Measurements from ENCODE around the gene KCNRG. TPM values are rescaled to one million over a fixed set of nuclear protein-coding genes. Genes with fewer than 3 reads are reported as not detected.
A peak's percentile ranks its signal among the peaks of the same experiment; 100 is the strongest.

Gene KCNRG
- total and polyA plus RNA-seq, 2 of the 4 experiments (the other 2 are of a cell fraction) = 0.51 to 2.7 TPM

DNA sequence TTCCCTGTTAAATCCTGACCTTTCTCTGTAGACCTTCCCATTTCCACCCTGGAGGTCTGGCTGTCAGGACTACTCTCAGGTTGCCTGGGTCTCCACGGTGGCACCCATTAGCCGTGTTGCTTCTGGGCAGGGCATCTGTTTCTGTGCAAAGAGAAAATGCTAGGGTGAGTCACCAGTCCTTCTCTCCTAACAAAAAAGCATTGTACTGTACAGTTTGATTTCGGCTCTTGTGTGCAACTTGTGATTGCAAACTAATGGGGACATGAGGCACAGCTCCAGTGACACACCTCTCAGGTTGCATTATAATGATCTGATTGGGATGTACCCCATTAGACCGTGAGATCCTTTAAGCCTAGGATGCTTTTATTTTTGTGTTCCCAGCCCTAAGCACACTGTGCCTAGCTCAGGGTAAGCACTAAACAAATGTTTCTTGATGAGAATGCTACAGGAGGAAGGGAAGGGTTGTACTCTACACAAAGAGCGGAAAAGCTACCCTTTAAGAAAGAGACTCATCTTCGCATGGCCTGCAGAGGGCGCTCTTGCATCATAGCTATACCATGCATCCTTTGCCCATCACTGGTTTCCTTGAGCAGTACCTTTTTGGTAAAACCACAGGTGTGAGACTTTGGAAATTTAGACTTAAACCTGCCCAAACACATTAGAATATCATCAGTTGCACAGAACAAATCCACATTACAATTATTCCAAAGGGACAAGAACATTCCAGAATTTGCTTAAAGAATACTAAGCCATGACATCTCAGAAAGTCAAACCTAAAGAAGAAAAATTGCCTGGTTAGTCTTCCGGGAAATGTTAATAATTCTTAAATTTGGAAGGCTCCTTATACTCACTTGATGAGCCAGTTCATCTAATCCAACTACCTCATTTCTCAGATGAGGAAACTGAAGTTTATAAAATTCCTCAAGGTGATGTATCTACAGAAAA, 38.7 kb upstream of the KCNRG start (continued):
- peak; percentile 81 for TF ChIP-seq CEBPB (IDR thresholded peaks at IDR 0.05; ENCODE audit: low read depth, low read length)
- TF ChIP-seq MAZ (IDR thresholded peaks at IDR 0.05; ENCODE audit: borderline replicate concordance, low read depth, low read length) = no peak

DNA sequence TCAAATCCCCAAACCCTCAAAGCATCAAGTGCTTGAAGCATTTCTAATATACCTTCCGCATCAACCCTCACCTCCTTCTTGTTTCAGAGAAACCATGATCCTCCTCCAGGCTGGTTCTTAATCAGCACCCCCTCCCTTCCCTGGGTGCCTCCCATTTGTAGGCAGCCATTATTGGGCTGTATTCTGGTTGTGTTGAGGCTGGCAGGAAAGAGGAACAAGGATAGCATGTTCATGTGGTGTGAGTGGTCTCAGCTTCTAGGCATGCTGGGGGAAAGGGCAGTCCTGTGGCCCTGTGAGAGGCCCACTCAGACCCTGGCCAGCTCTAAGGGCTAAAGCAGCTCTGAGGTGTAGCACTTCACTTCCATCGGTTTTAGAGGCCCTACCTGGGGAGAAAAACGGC, 37.3 kb upstream of the KCNRG start:
- ATAC-seq (ENCODE audit: low read depth) = no peak
- no peak overlapping the region for H3K27ac ChIP-seq (ENCODE audit: insufficient read depth, low read length)
- no peak overlapping the region for H2BK5ac ChIP-seq (ENCODE audit: low read depth, low read length, poor library complexity, severe bottlenecking)
- no peak overlapping the region for H3K4me3 ChIP-seq (ENCODE audit: insufficient read depth, low read depth, low read length)
- no peak overlapping the region for H4K91ac ChIP-seq (ENCODE audit: insufficient read depth, low read depth, low read length)
- DNase-seq = no peak
- no TSS peak for BruUV-seq (replicated peaks)
- H3K9me3 ChIP-seq (ENCODE audit: control insufficient read depth, insufficient read depth, low read length) = no peaks in the 10 kb centered on the region
- no peak overlapping the region for H3K14ac ChIP-seq (replicated peaks; ENCODE audit: low read depth, low read length)
- H2BK120ac ChIP-seq (ENCODE audit: low read depth, low read length) = no peak overlapping the region
- H2BK20ac ChIP-seq (ENCODE audit: low read depth, low read length) = no peak overlapping the region
- H2BK15ac ChIP-seq (ENCODE audit: low read depth, low read length) = no peak overlapping the region
- WGBS, 2 experiments (ENCODE audit: extremely low coverage in 2 of 2, insufficient read length in 1 of 2) = no CpG with 5 or more reads among the region's 3 CpGs
- no peaks in the 10 kb centered on the region for H3K9me1 ChIP-seq (ENCODE audit: insufficient read depth, low read length)
- H2AFZ ChIP-seq (replicated peaks; ENCODE audit: low read length, poor library complexity) = peak overlapping the region; percentile 34
- dilution Hi-C loops (cut with HindIII; ENCODE audit: low sequenced_read_pairs, unreplicated experiment) = no loop called here
- ChIA-PET CTCF (interaction anchor here (1.9 kb wide), 1 partner anchor 934 kb away, joined by 8 read pairs; no protein-coding TSS in a partner anchor), POLR2A (ENCODE audit: unreplicated experiment) (no interaction called here)
- no peak overlapping the region for H3K23ac ChIP-seq (ENCODE audit: low read depth, low read length)
- H3K27me3 ChIP-seq (ENCODE audit: control insufficient read depth, insufficient read depth, low read length) = no peaks in the 10 kb centered on the region
- no peak overlapping the region for H4K5ac ChIP-seq (ENCODE audit: low read depth, low read length)
- no peak overlapping the region for H3K18ac ChIP-seq (ENCODE audit: low read depth, low read length)
- H2AK5ac ChIP-seq (ENCODE audit: low read depth, low read length) = no peak overlapping the region
- peak overlapping the region; percentile 2; the same call in 1 of the 2 replicates for H3K4ac ChIP-seq (ENCODE audit: low read depth, low read length)
- peaks cover 2% of the 10 kb centered on the region; the same call in 1 of the 2 replicates for H3K4me1 ChIP-seq (ENCODE audit: control insufficient read depth, insufficient read depth, low read length)
- intact Hi-C loops (cut with micrococcal nuclease) = loop anchor here (2.0 to 5.0 kb wide), 4 partner anchors 104 to 1093 kb away; no protein-coding TSS in a partner anchor
- H3K36me3 ChIP-seq (ENCODE audit: control insufficient read depth, insufficient read depth, low read length) = no peaks in the 10 kb centered on the region
- no peaks in the 10 kb centered on the region for H4K20me1 ChIP-seq (ENCODE audit: insufficient read depth, low read length)
- H2AK9ac ChIP-seq (replicated peaks; ENCODE audit: low read depth, low read length, poor library complexity) = no peak overlapping the region
- H3K56ac ChIP-seq (ENCODE audit: extremely low read depth, insufficient read depth, low read length) = no peak overlapping the region
- no peak overlapping the region for H3K9ac ChIP-seq (ENCODE audit: low read depth, low read length)
- no peaks in the 10 kb centered on the region for H3K79me1 ChIP-seq (ENCODE audit: low read depth in 1 of 2, low read length in 2 of 2)
- in situ Hi-C loops (cut with MboI; ENCODE audit: low sequenced_read_pairs) = loop anchor here (5.0 to 25.0 kb wide), 3 partner anchors 819 to 1097 kb away; partner anchors contain the start of gene RNASEH2B
- no peak overlapping the region for H4K8ac ChIP-seq (ENCODE audit: low read depth in 2 of 2, low read length in 2 of 2)
- no peak overlapping the region for H3K4me2 ChIP-seq (ENCODE audit: low read depth, low read length)
- TF ChIP-seq BHLHE40 (IDR thresholded peaks at IDR 0.05; ENCODE audit: low read depth, low read length) (no peak), CHD1 (IDR thresholded peaks at IDR 0.05; ENCODE audit: low read depth, low read length) (no peak), MAFK (IDR thresholded peaks at IDR 0.05; ENCODE audit: low read depth, low read length) (no peak), MXI1 (IDR thresholded peaks at IDR 0.05; ENCODE audit: borderline replicate concordance, low read depth, low read length) (no peak), RFX5 (IDR thresholded peaks at IDR 0.05; ENCODE audit: low read depth, low read length) (no peak), RAD21 (IDR thresholded peaks at IDR 0.05; ENCODE audit: low read length) (no peak), RCOR1 (IDR thresholded peaks at IDR 0.05; ENCODE audit: insufficient replicate concordance, low read length) (no peak), MAZ (IDR thresholded peaks at IDR 0.05; ENCODE audit: borderline replicate concordance, low read depth, low read length) (no peak), SMC3 (IDR thresholded peaks at IDR 0.05; ENCODE audit: low read depth, low read length) (no peak), NFE2L2 (IDR thresholded peaks at IDR 0.05; ENCODE audit: low read depth, low read length) (no peak), POLR2A (IDR thresholded peaks at IDR 0.05; ENCODE audit: low read depth, low read length) (no peak)
- TF ChIP-seq, protein P1, sequence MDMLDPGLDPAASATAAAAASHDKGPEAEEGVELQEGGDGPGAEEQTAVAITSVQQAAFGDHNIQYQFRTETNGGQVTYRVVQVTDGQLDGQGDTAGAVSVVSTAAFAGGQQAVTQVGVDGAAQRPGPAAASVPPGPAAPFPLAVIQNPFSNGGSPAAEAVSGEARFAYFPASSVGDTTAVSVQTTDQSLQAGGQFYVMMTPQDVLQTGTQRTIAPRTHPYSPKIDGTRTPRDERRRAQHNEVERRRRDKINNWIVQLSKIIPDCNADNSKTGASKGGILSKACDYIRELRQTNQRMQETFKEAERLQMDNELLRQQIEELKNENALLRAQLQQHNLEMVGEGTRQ (IDR thresholded peaks at IDR 0.05; ENCODE audit: low read depth, low read length) = no peak
- TF ChIP-seq, protein P2, sequence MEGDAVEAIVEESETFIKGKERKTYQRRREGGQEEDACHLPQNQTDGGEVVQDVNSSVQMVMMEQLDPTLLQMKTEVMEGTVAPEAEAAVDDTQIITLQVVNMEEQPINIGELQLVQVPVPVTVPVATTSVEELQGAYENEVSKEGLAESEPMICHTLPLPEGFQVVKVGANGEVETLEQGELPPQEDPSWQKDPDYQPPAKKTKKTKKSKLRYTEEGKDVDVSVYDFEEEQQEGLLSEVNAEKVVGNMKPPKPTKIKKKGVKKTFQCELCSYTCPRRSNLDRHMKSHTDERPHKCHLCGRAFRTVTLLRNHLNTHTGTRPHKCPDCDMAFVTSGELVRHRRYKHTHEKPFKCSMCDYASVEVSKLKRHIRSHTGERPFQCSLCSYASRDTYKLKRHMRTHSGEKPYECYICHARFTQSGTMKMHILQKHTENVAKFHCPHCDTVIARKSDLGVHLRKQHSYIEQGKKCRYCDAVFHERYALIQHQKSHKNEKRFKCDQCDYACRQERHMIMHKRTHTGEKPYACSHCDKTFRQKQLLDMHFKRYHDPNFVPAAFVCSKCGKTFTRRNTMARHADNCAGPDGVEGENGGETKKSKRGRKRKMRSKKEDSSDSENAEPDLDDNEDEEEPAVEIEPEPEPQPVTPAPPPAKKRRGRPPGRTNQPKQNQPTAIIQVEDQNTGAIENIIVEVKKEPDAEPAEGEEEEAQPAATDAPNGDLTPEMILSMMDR (conservative IDR thresholded peaks at IDR 0.05; ENCODE audit: low read depth, low read length) = no peak

Data from IMR-90 (cell line).